ENCODE results near the gene DDX21. TPM values are rescaled to one million over a fixed set of nuclear protein-coding genes. Genes with fewer than 3 reads are reported as not detected.

DDX21 gene
- total and polyA plus RNA-seq, 12 donors = 10.2 to 52.4 (median 23.8) TPM

- 90 to 92% methylated on average over 12 of the region's 12 CpGs for WGBS, 2 donors
- peak overlapping the region in 1 of 10 donors; percentile 91 for H3K27ac ChIP-seq
These were observed 1.1 kb upstream of the DDX21 start for GRCh38 chr10:68954904-68955303.

GRCh38 chr10:68955355-68955831 is 577 bp upstream of the DDX21 start:
- no peaks in the 10 kb centered on the region for H3K27me3 ChIP-seq
- H3K36me3 ChIP-seq = peaks cover 0 to 33% (median 6%) of the 10 kb centered on the region in 9 donors
- peak overlapping the region in 9 of 10 donors; percentile 75 to 95 (median 91) for H3K27ac ChIP-seq
- TF ChIP-seq, protein P1, sequence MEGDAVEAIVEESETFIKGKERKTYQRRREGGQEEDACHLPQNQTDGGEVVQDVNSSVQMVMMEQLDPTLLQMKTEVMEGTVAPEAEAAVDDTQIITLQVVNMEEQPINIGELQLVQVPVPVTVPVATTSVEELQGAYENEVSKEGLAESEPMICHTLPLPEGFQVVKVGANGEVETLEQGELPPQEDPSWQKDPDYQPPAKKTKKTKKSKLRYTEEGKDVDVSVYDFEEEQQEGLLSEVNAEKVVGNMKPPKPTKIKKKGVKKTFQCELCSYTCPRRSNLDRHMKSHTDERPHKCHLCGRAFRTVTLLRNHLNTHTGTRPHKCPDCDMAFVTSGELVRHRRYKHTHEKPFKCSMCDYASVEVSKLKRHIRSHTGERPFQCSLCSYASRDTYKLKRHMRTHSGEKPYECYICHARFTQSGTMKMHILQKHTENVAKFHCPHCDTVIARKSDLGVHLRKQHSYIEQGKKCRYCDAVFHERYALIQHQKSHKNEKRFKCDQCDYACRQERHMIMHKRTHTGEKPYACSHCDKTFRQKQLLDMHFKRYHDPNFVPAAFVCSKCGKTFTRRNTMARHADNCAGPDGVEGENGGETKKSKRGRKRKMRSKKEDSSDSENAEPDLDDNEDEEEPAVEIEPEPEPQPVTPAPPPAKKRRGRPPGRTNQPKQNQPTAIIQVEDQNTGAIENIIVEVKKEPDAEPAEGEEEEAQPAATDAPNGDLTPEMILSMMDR (IDR thresholded peaks at IDR 0.05) = no peak
- no peaks in the 10 kb centered on the region for H3K9me3 ChIP-seq
- ATAC-seq (peak in 1 of 8 donors; percentile 1), DNase-seq (no peak)
- H3K4me1 ChIP-seq = peaks cover 3 to 41% (median 22%) of the 10 kb centered on the region in 9 donors
- 5 to 7% methylated on average over 16 of the region's 16 CpGs for WGBS, 2 donors
- peak overlapping the region; percentile 59 to 99 (median 90) for H3K4me3 ChIP-seq
- intact Hi-C loops (cut with DNase I) = no loop called here

More at GRCh38 chr10:68954904-68955303, 1.1 kb upstream of the DDX21 start:
- ATAC-seq = no peak
- peak overlapping the region in 7 of 10 donors; percentile 59 to 99 (median 95) for H3K4me3 ChIP-seq
- peaks cover 3 to 40% (median 22%) of the 10 kb centered on the region in 9 donors for H3K4me1 ChIP-seq
- H3K27me3 ChIP-seq = no peaks in the 10 kb centered on the region
- no peaks in the 10 kb centered on the region for H3K9me3 ChIP-seq
- peaks cover 0 to 33% (median 7%) of the 10 kb centered on the region in 9 donors for H3K36me3 ChIP-seq
- TF ChIP-seq, protein P1 (IDR thresholded peaks at IDR 0.05) = no peak
- DNase-seq = no peak
- intact Hi-C loops (cut with DNase I) = no loop called here

DNA sequence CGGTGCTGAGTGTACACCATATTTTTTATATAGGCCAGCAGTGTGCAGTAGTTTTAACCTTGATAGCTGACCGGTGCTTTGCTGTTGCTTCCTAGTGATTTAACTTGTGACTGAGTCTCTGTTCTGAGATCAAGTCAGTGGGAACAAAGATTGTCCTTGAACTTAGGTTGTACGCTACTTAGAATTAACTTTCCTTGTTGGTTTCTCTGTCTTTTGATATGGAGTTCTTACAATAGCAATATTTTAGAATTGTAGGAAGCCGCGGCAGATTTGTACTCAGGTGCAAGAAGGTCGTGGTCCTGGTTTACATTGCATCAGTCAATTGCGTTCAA is 1.3 kb downstream of the DDX21 start:
- Histone ChIP-seq H3K4me3 (peak overlapping the region; percentile 59 to 99 (median 90)), H3K9me3 (no peaks in the 10 kb centered on the region), H3K4me1 (peaks cover 3 to 55% (median 22%) of the 10 kb centered on the region in 9 donors), H3K27ac (peak overlapping the region in 5 of 10 donors; percentile 75 to 95 (median 91)), H3K36me3 (peaks cover 0 to 42% (median 16%) of the 10 kb centered on the region in 9 donors), H3K27me3 (no peaks in the 10 kb centered on the region)
- DNase-seq = no peak
- 59 to 60% methylated on average over 7 of the region's 7 CpGs for WGBS, 2 donors
- TF ChIP-seq, protein P1 (IDR thresholded peaks at IDR 0.05) = no peak
- ATAC-seq = no peak
- intact Hi-C loops (cut with DNase I) = no loop called here

- Histone ChIP-seq H3K4me1 (peaks cover 3 to 55% (median 22%) of the 10 kb centered on the region in 9 donors), H3K27me3 (no peaks in the 10 kb centered on the region), H3K36me3 (peaks cover 0 to 42% (median 20%) of the 10 kb centered on the region in 9 donors), H3K27ac (peak overlapping the region in 4 of 10 donors; percentile 90 to 95 (median 91)), H3K9me3 (no peaks in the 10 kb centered on the region), H3K4me3 (peak overlapping the region in 9 of 10 donors; percentile 59 to 99 (median 91))
- DNase-seq = no peak
- intact Hi-C loops (cut with DNase I) = no loop called here
- ATAC-seq = no peak
- TF ChIP-seq, protein P1 (IDR thresholded peaks at IDR 0.05) = no peak
- 58 to 65% methylated on average over 3 of the region's 3 CpGs for WGBS, 2 donors
These were observed 1.7 kb downstream of the DDX21 start for GRCh38 chr10:68957654-68958053.

Measured in heart right ventricle (tissue), 16 donors.